Neural progenitor cell (in vitro differentiated cells): Measurements from ENCODE around the gene MRPS22. TPM values are rescaled to one million over a fixed set of nuclear protein-coding genes. Genes with fewer than 3 reads are reported as not detected.

Experiments
- DNase-seq: peaks from one replicate; pipeline ENCODE4 v3.0.0-alpha.2; 2016; ENCODE audit warnings: low spot score
- H2AFZ ChIP-seq: fragments of 200-600 bp; sonication (generic); replicated peaks from 2 replicates; pipeline ENCODE4 v1.6.1; 2016; ENCODE audit warnings: antibody characterized with exemption
- H3F3A ChIP-seq: fragments of 200-600 bp; sonication (generic); 2 replicates; pipeline ENCODE4 v1.6.1; 2016; ENCODE audit warnings: antibody characterized with exemption, low read depth
- H3K27ac ChIP-seq: fragments of 200-600 bp; sonication (generic); 2 replicates; pipeline ENCODE4 v1.5.1; 2016; ENCODE audit warnings: mild to moderate bottlenecking
- H3K27me3 ChIP-seq: fragments of 200-600 bp; sonication (generic); 2 replicates; pipeline ENCODE4 v1.6.1; 2016; ENCODE audit warnings: mild to moderate bottlenecking, moderate library complexity
- H3K36me3 ChIP-seq: fragments of 200-600 bp; sonication (generic); 2 replicates; pipeline ENCODE4 v1.5.1; 2016
- H3K4me1 ChIP-seq: fragments of 200-600 bp; sonication (generic); 2 replicates; pipeline ENCODE4 v1.6.1; 2016; ENCODE audit warnings: mixed run types
- H3K4me2 ChIP-seq: fragments of 200-600 bp; sonication (generic); 2 replicates; pipeline ENCODE4 v1.6.1; 2016
- H3K4me3 ChIP-seq: fragments of 200-600 bp; sonication (generic); 2 replicates; pipeline ENCODE4 v1.5.1; 2016
- H3K79me2 ChIP-seq: fragments of 200-600 bp; sonication (generic); 2 replicates; pipeline ENCODE4 v1.6.1; 2016; ENCODE audit warnings: low read depth
- H3K9ac ChIP-seq: fragments of 200-600 bp; sonication (generic); 2 replicates; pipeline ENCODE4 v1.6.1; 2016
- H3K9me3 ChIP-seq: fragments of 200-600 bp; sonication (generic); 2 replicates; pipeline ENCODE4 v1.5.1; 2016; ENCODE audit warnings: low read depth
- H4K20me1 ChIP-seq: fragments of 200-600 bp; sonication (generic); 2 replicates; pipeline ENCODE4 v1.6.1; 2016; ENCODE audit warnings: low read depth
- H3K27ac Mint-ChIP-seq: 3 replicates; pipeline ENCODE4 v1.8.0; 2021; ENCODE audit warnings: mixed read lengths
- H3K27me3 Mint-ChIP-seq: 2 replicates; pipeline ENCODE4 v1.8.0; 2022; ENCODE audit warnings: low read depth, mild to moderate bottlenecking, inconsistent platforms, moderate library complexity, mixed read lengths; ENCODE audit not compliant: insufficient read depth
- H3K36me3 Mint-ChIP-seq: 3 replicates; pipeline ENCODE4 v1.8.0; 2021; ENCODE audit warnings: mixed read lengths
- H3K4me1 Mint-ChIP-seq: 3 replicates; pipeline ENCODE4 v1.8.0; 2021; ENCODE audit warnings: mixed read lengths
- H3K4me3 Mint-ChIP-seq: 3 replicates; pipeline ENCODE4 v1.8.0; 2021; ENCODE audit warnings: mild to moderate bottlenecking, moderate library complexity, mixed read lengths
- H3K9me3 Mint-ChIP-seq: 3 replicates; pipeline ENCODE4 v1.8.0; 2020; ENCODE audit warnings: mixed read lengths
- CTCF ChIP-seq: fragments of 200-600 bp; sonication (generic); IDR thresholded peaks from 2 replicates; pipeline ENCODE4 v1.5.1; 2017; ENCODE audit warnings: antibody characterized with exemption, mild to moderate bottlenecking
- EZH2 ChIP-seq: fragments of 200-600 bp; sonication (generic); IDR thresholded peaks from 2 replicates; pipeline ENCODE4 v1.6.1; 2017; ENCODE audit warnings: antibody characterized with exemption, mild to moderate bottlenecking, moderate library complexity
- EZH2phosphoT487 ChIP-seq: fragments of 200-600 bp; sonication (generic); IDR thresholded peaks from 2 replicates; pipeline ENCODE4 v1.6.1; 2017; ENCODE audit warnings: antibody characterized with exemption
- total RNA-seq: library from RNA; depleted of rRNA; stranded (reverse); fragments of >200 nt; gene quantifications from 2 replicates; pipeline ENCODE4 v1.2.3, GENCODE V29; 2015; ENCODE audit warnings: low replicate concordance

The MRPS22 gene
- total RNA-seq, 1 donor from 2014 or later: 85.8 TPM

GRCh38 chr3:139307072-139307491 lies 36.7 kb upstream of the MRPS22 start:
- H3K4me1 Mint-ChIP-seq: peaks cover 54% of the 10 kb centered on the region
- no peak overlapping the region for H3K4me3 Mint-ChIP-seq
- no peak for DNase-seq
- Histone ChIP-seq H3F3A (no peaks in the 10 kb centered on the region), H3K79me2 (no peaks in the 10 kb centered on the region), H2AFZ (no peak overlapping the region), H3K36me3 (no peaks in the 10 kb centered on the region), H3K4me3 (no peak overlapping the region), H3K4me2 (no peak overlapping the region), H3K27ac (no peak overlapping the region), H3K9me3 (no peaks in the 10 kb centered on the region), H3K9ac (no peak overlapping the region), H3K27me3 (no peaks in the 10 kb centered on the region), H4K20me1 (no peaks in the 10 kb centered on the region), H3K4me1 (peaks cover 8% of the 10 kb centered on the region)
- peak overlapping the region; percentile 89 for H3K27ac Mint-ChIP-seq
- H3K9me3 Mint-ChIP-seq: peaks cover 2% of the 10 kb centered on the region
- H3K27me3 Mint-ChIP-seq: peaks cover 11% of the 10 kb centered on the region
- no peaks in the 10 kb centered on the region for H3K36me3 Mint-ChIP-seq
- TF ChIP-seq EZH2: no peak
- no peak for TF ChIP-seq EZH2phosphoT487
- TF ChIP-seq CTCF: no peak

DNA sequence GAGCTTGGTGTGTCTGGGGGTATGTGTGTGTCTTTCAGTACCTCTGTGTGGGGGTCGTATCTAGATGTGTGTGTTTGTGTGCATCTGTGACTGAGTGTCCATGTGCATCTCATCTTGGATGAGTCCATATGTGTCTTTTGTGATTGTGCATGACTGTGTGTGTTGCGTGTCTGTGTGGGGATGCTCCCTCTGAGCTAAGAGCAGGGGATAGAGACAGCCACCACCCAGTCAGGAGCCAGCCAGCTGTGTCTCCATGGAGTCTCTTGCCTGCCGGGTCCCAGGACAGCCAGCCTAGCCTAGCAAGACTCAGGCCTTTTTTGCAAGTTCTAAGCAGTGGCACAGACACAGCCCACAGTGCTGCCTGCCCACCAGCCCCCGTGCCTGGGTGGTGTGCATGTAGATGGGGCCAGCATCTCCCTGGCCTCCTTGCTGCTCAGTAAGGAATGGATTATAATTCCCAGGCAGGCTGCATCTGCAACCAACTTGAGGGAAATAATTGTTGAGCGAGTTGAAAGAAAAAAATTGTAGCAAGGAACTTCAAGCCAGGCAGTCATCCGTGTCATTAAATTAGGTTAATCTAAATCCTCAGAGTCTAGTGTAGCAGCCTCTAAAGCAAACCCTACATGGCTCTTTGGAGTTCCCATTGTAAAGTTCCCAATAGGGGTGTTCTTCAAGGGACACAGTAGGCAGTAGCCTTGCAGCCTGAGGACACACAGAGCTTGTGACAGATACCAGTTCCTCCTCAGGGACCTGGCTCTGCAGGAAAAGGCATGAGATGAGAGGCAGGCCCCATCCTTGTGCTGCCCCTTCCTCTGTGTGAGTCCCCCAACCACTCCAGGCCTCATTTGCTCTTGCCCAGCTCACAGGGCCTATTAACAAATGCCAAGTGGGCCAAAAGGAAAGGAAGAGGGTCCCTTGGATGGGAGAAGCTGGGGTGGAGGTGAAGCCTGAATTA lies 35.9 kb upstream of the MRPS22 start:
- Mint-ChIP-seq H3K4me3 (peak overlapping the region; percentile 71), H3K9me3 (peaks cover 2% of the 10 kb centered on the region), H3K4me1 (peaks cover 55% of the 10 kb centered on the region), H3K36me3 (no peaks in the 10 kb centered on the region), H3K27me3 (peaks cover 11% of the 10 kb centered on the region), H3K27ac (peak overlapping the region; percentile 89)
- no peaks in the 10 kb centered on the region for H3K27me3 ChIP-seq
- H3K4me1 ChIP-seq: peaks cover 8% of the 10 kb centered on the region
- no peak for TF ChIP-seq CTCF
- no peak for TF ChIP-seq EZH2phosphoT487
- TF ChIP-seq EZH2: no peak
- H3K9ac ChIP-seq: no peak overlapping the region
- no peaks in the 10 kb centered on the region for H3K36me3 ChIP-seq
- no peaks in the 10 kb centered on the region for H3K9me3 ChIP-seq
- peak; percentile 19 for DNase-seq
- H3K4me2 ChIP-seq: no peak overlapping the region
- no peaks in the 10 kb centered on the region for H4K20me1 ChIP-seq
- no peak overlapping the region for H2AFZ ChIP-seq
- H3F3A ChIP-seq: no peaks in the 10 kb centered on the region
- no peak overlapping the region for H3K27ac ChIP-seq
- no peak overlapping the region for H3K4me3 ChIP-seq
- no peaks in the 10 kb centered on the region for H3K79me2 ChIP-seq

GRCh38 chr3:139308560-139308959 lies 35.3 kb upstream of the MRPS22 start:
- Histone ChIP-seq H3K4me2 (no peak overlapping the region), H3K4me3 (no peak overlapping the region), H3K9me3 (no peaks in the 10 kb centered on the region), H2AFZ (no peak overlapping the region), H3K36me3 (no peaks in the 10 kb centered on the region), H3K9ac (no peak overlapping the region), H3K27ac (no peak overlapping the region), H3K27me3 (no peaks in the 10 kb centered on the region), H3F3A (no peaks in the 10 kb centered on the region), H3K79me2 (no peaks in the 10 kb centered on the region), H4K20me1 (no peaks in the 10 kb centered on the region), H3K4me1 (peaks cover 8% of the 10 kb centered on the region)
- Mint-ChIP-seq H3K27ac (no peak overlapping the region), H3K4me1 (peaks cover 60% of the 10 kb centered on the region), H3K27me3 (peaks cover 11% of the 10 kb centered on the region), H3K36me3 (no peaks in the 10 kb centered on the region), H3K9me3 (peaks cover 4% of the 10 kb centered on the region), H3K4me3 (peak overlapping the region; percentile 19)
- no peak for TF ChIP-seq CTCF
- TF ChIP-seq EZH2: no peak
- TF ChIP-seq EZH2phosphoT487: no peak
- DNase-seq: no peak
